Neural progenitor cell (in vitro differentiated cells): Measurements from ENCODE around the gene KCNQ1. TPM values are rescaled to one million over a fixed set of nuclear protein-coding genes. Genes with fewer than 3 reads are reported as not detected.

Source experiments
- DNase-seq: peaks from one replicate; pipeline ENCODE4 v3.0.0-alpha.2; 2016; ENCODE audit warnings: low spot score
- H2AFZ ChIP-seq: fragments of 200-600 bp; sonication (generic); replicated peaks from 2 replicates; pipeline ENCODE4 v1.6.1; 2016; ENCODE audit warnings: antibody characterized with exemption
- H3F3A ChIP-seq: fragments of 200-600 bp; sonication (generic); 2 replicates; pipeline ENCODE4 v1.6.1; 2016; ENCODE audit warnings: antibody characterized with exemption, low read depth
- H3K27ac ChIP-seq: fragments of 200-600 bp; sonication (generic); 2 replicates; pipeline ENCODE4 v1.5.1; 2016; ENCODE audit warnings: mild to moderate bottlenecking
- H3K27me3 ChIP-seq: fragments of 200-600 bp; sonication (generic); 2 replicates; pipeline ENCODE4 v1.6.1; 2016; ENCODE audit warnings: mild to moderate bottlenecking, moderate library complexity
- H3K36me3 ChIP-seq: fragments of 200-600 bp; sonication (generic); 2 replicates; pipeline ENCODE4 v1.5.1; 2016
- H3K4me1 ChIP-seq: fragments of 200-600 bp; sonication (generic); 2 replicates; pipeline ENCODE4 v1.6.1; 2016; ENCODE audit warnings: mixed run types
- H3K4me2 ChIP-seq: fragments of 200-600 bp; sonication (generic); 2 replicates; pipeline ENCODE4 v1.6.1; 2016
- H3K4me3 ChIP-seq: fragments of 200-600 bp; sonication (generic); 2 replicates; pipeline ENCODE4 v1.5.1; 2016
- H3K79me2 ChIP-seq: fragments of 200-600 bp; sonication (generic); 2 replicates; pipeline ENCODE4 v1.6.1; 2016; ENCODE audit warnings: low read depth
- H3K9ac ChIP-seq: fragments of 200-600 bp; sonication (generic); 2 replicates; pipeline ENCODE4 v1.6.1; 2016
- H3K9me3 ChIP-seq: fragments of 200-600 bp; sonication (generic); 2 replicates; pipeline ENCODE4 v1.5.1; 2016; ENCODE audit warnings: low read depth
- H4K20me1 ChIP-seq: fragments of 200-600 bp; sonication (generic); 2 replicates; pipeline ENCODE4 v1.6.1; 2016; ENCODE audit warnings: low read depth
- H3K27ac Mint-ChIP-seq: 3 replicates; pipeline ENCODE4 v1.8.0; 2021; ENCODE audit warnings: mixed read lengths
- H3K27me3 Mint-ChIP-seq: 2 replicates; pipeline ENCODE4 v1.8.0; 2022; ENCODE audit warnings: low read depth, mild to moderate bottlenecking, inconsistent platforms, moderate library complexity, mixed read lengths; ENCODE audit not compliant: insufficient read depth
- H3K36me3 Mint-ChIP-seq: 3 replicates; pipeline ENCODE4 v1.8.0; 2021; ENCODE audit warnings: mixed read lengths
- H3K4me1 Mint-ChIP-seq: 3 replicates; pipeline ENCODE4 v1.8.0; 2021; ENCODE audit warnings: mixed read lengths
- H3K4me3 Mint-ChIP-seq: 3 replicates; pipeline ENCODE4 v1.8.0; 2021; ENCODE audit warnings: mild to moderate bottlenecking, moderate library complexity, mixed read lengths
- H3K9me3 Mint-ChIP-seq: 3 replicates; pipeline ENCODE4 v1.8.0; 2020; ENCODE audit warnings: mixed read lengths
- CTCF ChIP-seq: fragments of 200-600 bp; sonication (generic); IDR thresholded peaks from 2 replicates; pipeline ENCODE4 v1.5.1; 2017; ENCODE audit warnings: antibody characterized with exemption, mild to moderate bottlenecking
- EZH2 ChIP-seq: fragments of 200-600 bp; sonication (generic); IDR thresholded peaks from 2 replicates; pipeline ENCODE4 v1.6.1; 2017; ENCODE audit warnings: antibody characterized with exemption, mild to moderate bottlenecking, moderate library complexity
- EZH2phosphoT487 ChIP-seq: fragments of 200-600 bp; sonication (generic); IDR thresholded peaks from 2 replicates; pipeline ENCODE4 v1.6.1; 2017; ENCODE audit warnings: antibody characterized with exemption
- total RNA-seq: library from RNA; depleted of rRNA; stranded (reverse); fragments of >200 nt; gene quantifications from 2 replicates; pipeline ENCODE4 v1.2.3, GENCODE V29; 2015; ENCODE audit warnings: low replicate concordance

Gene KCNQ1
- total RNA-seq, 1 donor from 2014 or later: 0.11 TPM

GRCh38 chr11:2885678-2886081, 440.9 kb downstream of the KCNQ1 start, which contains the start of gene CDKN1C:
TSS of gene CDKN1C (minus strand) at chr11:2885775. CDS start at chr11:2885456, 319 bp downstream.
- peaks cover 19% of the 10 kb centered on the region for H4K20me1 ChIP-seq
- peaks cover 34% of the 10 kb centered on the region for H3K4me1 ChIP-seq
- TF ChIP-seq EZH2phosphoT487 (no peak), EZH2 (no peak), CTCF (no peak)
- H2AFZ ChIP-seq: no peak within 1 kb of the TSS
- peaks cover 8% of the 10 kb centered on the region for H3K79me2 ChIP-seq
- H3K4me3 ChIP-seq: peak within 1 kb of the TSS; percentile 91
- peaks cover 51% of the 10 kb centered on the region for H3K27me3 ChIP-seq
- H3K9me3 Mint-ChIP-seq: no peaks in the 10 kb centered on the region
- peak within 1 kb of the TSS; percentile 92 for H3K4me3 Mint-ChIP-seq
- H3K9ac ChIP-seq: no peak within 1 kb of the TSS
- H3K27ac ChIP-seq: no peak within 1 kb of the TSS
- H3K36me3 Mint-ChIP-seq: peaks cover 8% of the 10 kb centered on the region
- H3K36me3 ChIP-seq: no peaks in the 10 kb centered on the region
- peak within 1 kb of the TSS; percentile 90 for H3K27ac Mint-ChIP-seq
- peaks cover 37% of the 10 kb centered on the region for H3K4me1 Mint-ChIP-seq
- H3F3A ChIP-seq: peaks cover 39% of the 10 kb centered on the region
- peak within 1 kb of the TSS; percentile 97 for H3K4me2 ChIP-seq
- no peaks in the 10 kb centered on the region for H3K9me3 ChIP-seq
- DNase-seq: peak; percentile 94
- peaks cover 5% of the 10 kb centered on the region for H3K27me3 Mint-ChIP-seq

GRCh38 chr11:2886191-2886894, 441.5 kb downstream of the KCNQ1 start:
- peak overlapping the region; percentile 90 for H3K27ac Mint-ChIP-seq
- H2AFZ ChIP-seq: no peak overlapping the region

GRCh38 chr11:2886936-2887335, 442.1 kb downstream of the KCNQ1 start:
- peak overlapping the region; percentile 65 for H3K4me2 ChIP-seq
- H3K4me3 Mint-ChIP-seq: peak overlapping the region; percentile 73
- H3K27me3 ChIP-seq: peaks cover 44% of the 10 kb centered on the region
- no peak for TF ChIP-seq EZH2phosphoT487
- no peak for TF ChIP-seq EZH2
- TF ChIP-seq CTCF: no peak
- peaks cover 5% of the 10 kb centered on the region for H3K27me3 Mint-ChIP-seq
- no peaks in the 10 kb centered on the region for H3K36me3 ChIP-seq
- H3K9ac ChIP-seq: no peak overlapping the region
- peaks cover 40% of the 10 kb centered on the region for H3K4me1 ChIP-seq
- H4K20me1 ChIP-seq: peaks cover 19% of the 10 kb centered on the region
- no peak overlapping the region for H3K4me3 ChIP-seq
- DNase-seq: peak; percentile 27
- no peaks in the 10 kb centered on the region for H3K9me3 Mint-ChIP-seq
- no peak overlapping the region for H2AFZ ChIP-seq
- peaks cover 8% of the 10 kb centered on the region for H3K36me3 Mint-ChIP-seq
- H3K4me1 Mint-ChIP-seq: peaks cover 45% of the 10 kb centered on the region
- H3K27ac ChIP-seq: no peak overlapping the region
- no peaks in the 10 kb centered on the region for H3K9me3 ChIP-seq
- H3K27ac Mint-ChIP-seq: peak overlapping the region; percentile 90
- peaks cover 8% of the 10 kb centered on the region for H3K79me2 ChIP-seq
- peaks cover 44% of the 10 kb centered on the region for H3F3A ChIP-seq

More at GRCh38 chr11:2886191-2886894, 441.5 kb downstream of the KCNQ1 start:
- Histone ChIP-seq H3F3A (peaks cover 39% of the 10 kb centered on the region), H3K36me3 (no peaks in the 10 kb centered on the region), H3K27me3 (peaks cover 50% of the 10 kb centered on the region), H3K4me3 (peak overlapping the region; percentile 9), H3K79me2 (peaks cover 8% of the 10 kb centered on the region), H3K4me2 (peak overlapping the region; percentile 65), H4K20me1 (peaks cover 19% of the 10 kb centered on the region), H3K9ac (no peak overlapping the region), H3K9me3 (no peaks in the 10 kb centered on the region), H3K4me1 (peaks cover 40% of the 10 kb centered on the region), H3K27ac (no peak overlapping the region)
- Mint-ChIP-seq H3K4me1 (peaks cover 39% of the 10 kb centered on the region), H3K36me3 (peaks cover 8% of the 10 kb centered on the region), H3K27me3 (peaks cover 5% of the 10 kb centered on the region), H3K9me3 (no peaks in the 10 kb centered on the region), H3K4me3 (peak overlapping the region; percentile 73)
- TF ChIP-seq EZH2phosphoT487 (no peak), EZH2 (no peak), CTCF (peak; percentile 45)
- DNase-seq: peak; percentile 85
